H1 (cell line): Measurements from ENCODE around the gene GRID1. TPM values are rescaled to one million over a fixed set of nuclear protein-coding genes. Genes with fewer than 3 reads are reported as not detected.

Experiments used
- polyA plus RNA-seq, 7 experiments: library from polyadenylated mRNA; depleted of rRNA in 3 of 7; stranded (reverse) in 5 of 7; unstranded in 2 of 7; fragments of >200 nt in 5 of 7; fragments of 200-250 nt in 2 of 7; gene quantifications; 1 replicate in 5 of 7; 2 replicates in 1 of 7; 4 replicates in 1 of 7; pipeline versions ENCODE4 v1.2.1 to v1.2.3, GENCODE V29; 2011 to 2013; ENCODE audit warnings: missing spikeins in 2 of 7, mixed read lengths in 2 of 7
- total RNA-seq: library from RNA; stranded (reverse); fragmentation: NEBNext Ultra II Directional; extraction: Animal tissue kit (Norgen Biotek cat#: 25700); gene quantifications from 2 replicates; pipeline ENCODE4 v1.2.1, GENCODE V29; 2021
- TF ChIP-seq, protein P1 (sequence below): fragments of 300-600 bp; sonication (generic); IDR thresholded peaks from 2 replicates; pipeline ENCODE4 v1.7.1; 2012; ENCODE audit warnings: low read length, moderate library complexity, mild to moderate bottlenecking, inconsistent platforms; ENCODE audit not compliant: insufficient replicate concordance

Gene GRID1
- total and polyA plus RNA-seq, 2 of the 8 experiments (the other 6 are each of a cell fraction or from before 2014, with no cell fraction given), result 0.22 to 0.30 TPM

- TF ChIP-seq, protein P1, sequence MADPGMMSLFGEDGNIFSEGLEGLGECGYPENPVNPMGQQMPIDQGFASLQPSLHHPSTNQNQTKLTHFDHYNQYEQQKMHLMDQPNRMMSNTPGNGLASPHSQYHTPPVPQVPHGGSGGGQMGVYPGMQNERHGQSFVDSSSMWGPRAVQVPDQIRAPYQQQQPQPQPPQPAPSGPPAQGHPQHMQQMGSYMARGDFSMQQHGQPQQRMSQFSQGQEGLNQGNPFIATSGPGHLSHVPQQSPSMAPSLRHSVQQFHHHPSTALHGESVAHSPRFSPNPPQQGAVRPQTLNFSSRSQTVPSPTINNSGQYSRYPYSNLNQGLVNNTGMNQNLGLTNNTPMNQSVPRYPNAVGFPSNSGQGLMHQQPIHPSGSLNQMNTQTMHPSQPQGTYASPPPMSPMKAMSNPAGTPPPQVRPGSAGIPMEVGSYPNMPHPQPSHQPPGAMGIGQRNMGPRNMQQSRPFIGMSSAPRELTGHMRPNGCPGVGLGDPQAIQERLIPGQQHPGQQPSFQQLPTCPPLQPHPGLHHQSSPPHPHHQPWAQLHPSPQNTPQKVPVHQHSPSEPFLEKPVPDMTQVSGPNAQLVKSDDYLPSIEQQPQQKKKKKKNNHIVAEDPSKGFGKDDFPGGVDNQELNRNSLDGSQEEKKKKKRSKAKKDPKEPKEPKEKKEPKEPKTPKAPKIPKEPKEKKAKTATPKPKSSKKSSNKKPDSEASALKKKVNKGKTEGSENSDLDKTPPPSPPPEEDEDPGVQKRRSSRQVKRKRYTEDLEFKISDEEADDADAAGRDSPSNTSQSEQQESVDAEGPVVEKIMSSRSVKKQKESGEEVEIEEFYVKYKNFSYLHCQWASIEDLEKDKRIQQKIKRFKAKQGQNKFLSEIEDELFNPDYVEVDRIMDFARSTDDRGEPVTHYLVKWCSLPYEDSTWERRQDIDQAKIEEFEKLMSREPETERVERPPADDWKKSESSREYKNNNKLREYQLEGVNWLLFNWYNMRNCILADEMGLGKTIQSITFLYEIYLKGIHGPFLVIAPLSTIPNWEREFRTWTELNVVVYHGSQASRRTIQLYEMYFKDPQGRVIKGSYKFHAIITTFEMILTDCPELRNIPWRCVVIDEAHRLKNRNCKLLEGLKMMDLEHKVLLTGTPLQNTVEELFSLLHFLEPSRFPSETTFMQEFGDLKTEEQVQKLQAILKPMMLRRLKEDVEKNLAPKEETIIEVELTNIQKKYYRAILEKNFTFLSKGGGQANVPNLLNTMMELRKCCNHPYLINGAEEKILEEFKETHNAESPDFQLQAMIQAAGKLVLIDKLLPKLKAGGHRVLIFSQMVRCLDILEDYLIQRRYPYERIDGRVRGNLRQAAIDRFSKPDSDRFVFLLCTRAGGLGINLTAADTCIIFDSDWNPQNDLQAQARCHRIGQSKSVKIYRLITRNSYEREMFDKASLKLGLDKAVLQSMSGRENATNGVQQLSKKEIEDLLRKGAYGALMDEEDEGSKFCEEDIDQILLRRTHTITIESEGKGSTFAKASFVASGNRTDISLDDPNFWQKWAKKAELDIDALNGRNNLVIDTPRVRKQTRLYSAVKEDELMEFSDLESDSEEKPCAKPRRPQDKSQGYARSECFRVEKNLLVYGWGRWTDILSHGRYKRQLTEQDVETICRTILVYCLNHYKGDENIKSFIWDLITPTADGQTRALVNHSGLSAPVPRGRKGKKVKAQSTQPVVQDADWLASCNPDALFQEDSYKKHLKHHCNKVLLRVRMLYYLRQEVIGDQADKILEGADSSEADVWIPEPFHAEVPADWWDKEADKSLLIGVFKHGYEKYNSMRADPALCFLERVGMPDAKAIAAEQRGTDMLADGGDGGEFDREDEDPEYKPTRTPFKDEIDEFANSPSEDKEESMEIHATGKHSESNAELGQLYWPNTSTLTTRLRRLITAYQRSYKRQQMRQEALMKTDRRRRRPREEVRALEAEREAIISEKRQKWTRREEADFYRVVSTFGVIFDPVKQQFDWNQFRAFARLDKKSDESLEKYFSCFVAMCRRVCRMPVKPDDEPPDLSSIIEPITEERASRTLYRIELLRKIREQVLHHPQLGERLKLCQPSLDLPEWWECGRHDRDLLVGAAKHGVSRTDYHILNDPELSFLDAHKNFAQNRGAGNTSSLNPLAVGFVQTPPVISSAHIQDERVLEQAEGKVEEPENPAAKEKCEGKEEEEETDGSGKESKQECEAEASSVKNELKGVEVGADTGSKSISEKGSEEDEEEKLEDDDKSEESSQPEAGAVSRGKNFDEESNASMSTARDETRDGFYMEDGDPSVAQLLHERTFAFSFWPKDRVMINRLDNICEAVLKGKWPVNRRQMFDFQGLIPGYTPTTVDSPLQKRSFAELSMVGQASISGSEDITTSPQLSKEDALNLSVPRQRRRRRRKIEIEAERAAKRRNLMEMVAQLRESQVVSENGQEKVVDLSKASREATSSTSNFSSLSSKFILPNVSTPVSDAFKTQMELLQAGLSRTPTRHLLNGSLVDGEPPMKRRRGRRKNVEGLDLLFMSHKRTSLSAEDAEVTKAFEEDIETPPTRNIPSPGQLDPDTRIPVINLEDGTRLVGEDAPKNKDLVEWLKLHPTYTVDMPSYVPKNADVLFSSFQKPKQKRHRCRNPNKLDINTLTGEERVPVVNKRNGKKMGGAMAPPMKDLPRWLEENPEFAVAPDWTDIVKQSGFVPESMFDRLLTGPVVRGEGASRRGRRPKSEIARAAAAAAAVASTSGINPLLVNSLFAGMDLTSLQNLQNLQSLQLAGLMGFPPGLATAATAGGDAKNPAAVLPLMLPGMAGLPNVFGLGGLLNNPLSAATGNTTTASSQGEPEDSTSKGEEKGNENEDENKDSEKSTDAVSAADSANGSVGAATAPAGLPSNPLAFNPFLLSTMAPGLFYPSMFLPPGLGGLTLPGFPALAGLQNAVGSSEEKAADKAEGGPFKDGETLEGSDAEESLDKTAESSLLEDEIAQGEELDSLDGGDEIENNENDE, result no peak
These were observed 149.7 kb downstream of the GRID1 start (continued) for GRCh38 chr10:86216886-86217285.
